H1 (cell line): ENCODE measurements around the gene TNFAIP1. TPM values are rescaled to one million over a fixed set of nuclear protein-coding genes. Genes with fewer than 3 reads are reported as not detected.

Experiments
- CTCF ChIA-PET: fragments of 300-600 bp; sonication (Branson Sonifier 250); formaldehyde crosslinking; loops from one replicate; lab custom pipeline; 2021; ENCODE audit not compliant: partially characterized antibody; lab: Charles Lee
- POLR2A ChIA-PET: fragments of 300-600 bp; sonication (Branson Sonifier 250); formaldehyde crosslinking; loops from one replicate; lab custom pipeline; 2021; ENCODE audit warnings: inconsistent platforms; ENCODE audit not compliant: partially characterized antibody; lab: Charles Lee
- DNase-seq, 2 experiments: peaks; one replicate each; pipeline versions ENCODE4 v3.0.0 to v3.0.0-alpha.2; 2010 to 2022; ENCODE audit warnings: low spot score in 2 of 2, low read depth in 1 of 2, mixed read lengths in 1 of 2
- FAIRE-seq: peaks from 2 replicates; lab custom pipeline; 2011; peaks lifted over from hg19 to GRCh38; lab: Jason Lieb, UNC
- H2AFZ ChIP-seq: 2 replicates; pipeline ENCODE4 v1.8.1; 2012; ENCODE audit warnings: low read length, inconsistent platforms
- H2AK5ac ChIP-seq: 2 replicates; pipeline ENCODE4 v1.6.1; 2013; ENCODE audit warnings: low read depth, low read length
- H2BK120ac ChIP-seq: replicated peaks from 2 replicates; pipeline ENCODE3; 2013; ENCODE audit warnings: low read depth, low read length, inconsistent platforms
- H2BK12ac ChIP-seq: 2 replicates; pipeline ENCODE4 v1.6.1; 2013; ENCODE audit warnings: low read depth, low read length
- H2BK15ac ChIP-seq: 2 replicates; pipeline ENCODE4 v1.6.1; 2013; ENCODE audit warnings: low read length
- H2BK20ac ChIP-seq: 2 replicates; pipeline ENCODE4 v1.6.1; 2013; ENCODE audit warnings: low read length
- H2BK5ac ChIP-seq: 2 replicates; pipeline ENCODE4 v1.6.1; 2013; ENCODE audit warnings: low read depth, low read length
- H3K14ac ChIP-seq: 2 replicates; pipeline ENCODE4 v1.6.1; 2013; ENCODE audit warnings: inconsistent platforms; ENCODE audit not compliant: insufficient read length
- H3K18ac ChIP-seq: 2 replicates; pipeline ENCODE4 v1.6.1; 2013; ENCODE audit warnings: low read length; ENCODE audit errors: extremely low read depth
- H3K23ac ChIP-seq: 2 replicates; pipeline ENCODE4 v1.6.1; 2013; ENCODE audit warnings: inconsistent platforms; ENCODE audit not compliant: insufficient read length
- H3K23me2 ChIP-seq: 2 replicates; pipeline ENCODE4 v1.6.1; 2013; ENCODE audit warnings: low read depth, low read length
- H3K27ac ChIP-seq: 2 replicates; pipeline ENCODE4 v1.6.1; 2011; ENCODE audit warnings: low read depth, low read length, inconsistent platforms
- H3K27me3 ChIP-seq, 4 experiments: replicated peaks in 1 of 4; 1 replicate in 1 of 4; 2 replicates in 3 of 4; pipeline versions ENCODE4 v1.6.1 to v1.8.1; 2011 to 2013; ENCODE audit warnings: low read length in 3 of 4, mild to moderate bottlenecking in 3 of 4, inconsistent platforms in 2 of 4, mixed read lengths in 2 of 4, moderate library complexity in 1 of 4; ENCODE audit not compliant: control insufficient read depth in 3 of 4, insufficient read depth in 3 of 4; ENCODE audit errors: extremely low read depth in 1 of 4
- H3K36me3 ChIP-seq, 4 experiments: 2 replicates each; pipeline versions ENCODE4 v1.6.1 to v1.8.1; 2011 to 2013; ENCODE audit warnings: mild to moderate bottlenecking in 4 of 4, low read length in 3 of 4, moderate library complexity in 2 of 4, control low read depth in 1 of 4, inconsistent platforms in 1 of 4; ENCODE audit not compliant: insufficient read depth in 4 of 4, control insufficient read depth in 2 of 4
- H3K4ac ChIP-seq: replicated peaks from 2 replicates; pipeline ENCODE3; 2013; ENCODE audit warnings: low read length, low read depth, mixed read lengths, inconsistent platforms; ENCODE audit not compliant: insufficient read length
- H3K4me1 ChIP-seq, 4 experiments: replicated peaks in 1 of 4; 1 replicate in 1 of 4; 2 replicates in 3 of 4; pipeline versions ENCODE4 v1.6.1 to v1.8.1; 2011 to 2013; ENCODE audit warnings: low read length in 3 of 4, inconsistent platforms in 2 of 4, mixed read lengths in 1 of 4; ENCODE audit not compliant: insufficient read depth in 4 of 4, control insufficient read depth in 3 of 4
- H3K4me2 ChIP-seq, 2 experiments: 2 replicates each; pipeline versions ENCODE4 v1.6.1 to v1.8.1; 2011 to 2013; ENCODE audit warnings: low read depth in 2 of 2, low read length in 2 of 2, control low read depth in 1 of 2, inconsistent platforms in 1 of 2, mild to moderate bottlenecking in 1 of 2; ENCODE audit not compliant: insufficient read depth in 1 of 2
- H3K4me3 ChIP-seq, 4 experiments: fragments of 200-600, 300-600 bp in 1 of 4; sonication (generic), shearing (Covaris generic), sonication (Bioruptor Twin) in 1 of 4; 2 replicates each; pipeline versions ENCODE4 v1.5.1 to v1.8.1; 2011 to 2016; ENCODE audit warnings: low read length in 4 of 4, low read depth in 3 of 4, control low read depth in 2 of 4, inconsistent platforms in 2 of 4, mild to moderate bottlenecking in 2 of 4, mixed read lengths in 1 of 4, moderate library complexity in 1 of 4; ENCODE audit not compliant: insufficient read depth in 2 of 4; ENCODE audit errors: extremely low read depth in 1 of 4
- H3K56ac ChIP-seq: replicated peaks from 2 replicates; pipeline ENCODE3; 2013; ENCODE audit warnings: low read depth, mild to moderate bottlenecking, mixed read lengths, low read length, inconsistent platforms; ENCODE audit not compliant: insufficient read length
- H3K79me1 ChIP-seq: 2 replicates; pipeline ENCODE4 v1.6.1; 2013; ENCODE audit warnings: low read depth, low read length, control low read depth
- H3K79me2 ChIP-seq, 2 experiments: 2 replicates each; pipeline versions ENCODE4 v1.6.1 to v1.8.1; 2012 to 2013; ENCODE audit warnings: low read length in 2 of 2, mild to moderate bottlenecking in 2 of 2, inconsistent platforms in 1 of 2; ENCODE audit not compliant: insufficient read depth in 2 of 2, control insufficient read depth in 1 of 2
- H3K9ac ChIP-seq, 4 experiments: replicated peaks in 1 of 4; 1 replicate in 1 of 4; 2 replicates in 3 of 4; pipeline versions ENCODE4 v1.6.1 to v1.8.1; 2011 to 2013; ENCODE audit warnings: low read depth in 3 of 4, low read length in 3 of 4, control low read depth in 2 of 4, mild to moderate bottlenecking in 2 of 4, moderate library complexity in 2 of 4, inconsistent platforms in 1 of 4; ENCODE audit errors: extremely low read depth in 1 of 4
- H3K9me3 ChIP-seq, 2 experiments: 2 replicates each; pipeline versions ENCODE4 v1.6.1 to v1.8.1; 2012 to 2013; ENCODE audit warnings: mild to moderate bottlenecking in 2 of 2, moderate library complexity in 2 of 2, control low read depth in 1 of 2, inconsistent platforms in 1 of 2, low read depth in 1 of 2, low read length in 1 of 2, mixed read lengths in 1 of 2; ENCODE audit not compliant: insufficient read depth in 2 of 2
- H4K20me1 ChIP-seq, 2 experiments: replicated peaks in 1 of 2; 2 replicates each; pipeline versions ENCODE3 to v1.8.1; 2011 to 2013; ENCODE audit warnings: inconsistent platforms in 2 of 2, low read length in 2 of 2, mild to moderate bottlenecking in 1 of 2; ENCODE audit not compliant: insufficient read depth in 2 of 2, control insufficient read depth in 1 of 2
- H4K5ac ChIP-seq: 2 replicates; pipeline ENCODE4 v1.6.1; 2013; ENCODE audit warnings: low read length, low read depth, mixed read lengths, inconsistent platforms; ENCODE audit not compliant: insufficient read length
- H4K8ac ChIP-seq: 2 replicates; pipeline ENCODE4 v1.8.0; 2013; ENCODE audit warnings: mild to moderate bottlenecking, moderate library complexity, low read length, inconsistent platforms; ENCODE audit not compliant: insufficient read depth; ENCODE audit errors: extremely low read depth
- H4K91ac ChIP-seq: replicated peaks from 2 replicates; pipeline ENCODE3; 2013; ENCODE audit warnings: low read length, mixed read lengths, inconsistent platforms; ENCODE audit not compliant: insufficient read length
- CBX8 ChIP-seq: fragments of 300-800, 300-1000 bp; sonication (generic); IDR thresholded peaks from 2 replicates; pipeline ENCODE4 v1.7.1; 2016; ENCODE audit warnings: low read depth, low read length, borderline replicate concordance
- CTBP2 ChIP-seq: IDR thresholded peaks from 2 replicates; pipeline ENCODE4 v1.7.0; 2011; ENCODE audit warnings: borderline replicate concordance, mild to moderate bottlenecking, moderate library complexity, mixed read lengths, low read length; ENCODE audit not compliant: insufficient read depth, insufficient read length
- SP1 ChIP-seq: IDR thresholded peaks from 2 replicates; pipeline ENCODE4 v1.6.1; 2011; ENCODE audit warnings: low read depth, low read length
- SUZ12 ChIP-seq: fragments of 200-600 bp; sonication (generic); IDR thresholded peaks from 2 replicates; pipeline ENCODE4 v1.6.1; 2012; ENCODE audit warnings: mild to moderate bottlenecking, inconsistent platforms, low read length, moderate library complexity, mixed read lengths
- YY1 ChIP-seq: IDR thresholded peaks from 2 replicates; pipeline ENCODE4 v1.6.1; 2011; ENCODE audit warnings: low read depth, mild to moderate bottlenecking, low read length
- WGBS, 2 experiments: shearing (Covaris generic) in 1 of 2; methylation state at CpG; one replicate each; pipeline versions ENCODE4 v1.1.6 to v1.1.7; 2013 to 2015; ENCODE audit warnings: low lambda C conversion rate in 2 of 2, mixed read lengths in 2 of 2, inconsistent platforms in 1 of 2, low coverage in 1 of 2, missing lambda C conversion rate in 1 of 2; ENCODE audit not compliant: insufficient replicate concordance in 2 of 2, insufficient coverage in 1 of 2, insufficient read length in 1 of 2; ENCODE audit errors: extremely low coverage in 1 of 2, missing lambda C conversion rate in 1 of 2; 5-methylcytosine and 5-hydroxymethylcytosine counted together
- polyA plus RNA-seq, 7 experiments: library from polyadenylated mRNA; depleted of rRNA in 3 of 7; stranded (reverse) in 5 of 7; unstranded in 2 of 7; fragments of >200 nt in 5 of 7; fragments of 200-250 nt in 2 of 7; gene quantifications; 1 replicate in 5 of 7; 2 replicates in 1 of 7; 4 replicates in 1 of 7; pipeline versions ENCODE4 v1.2.1 to v1.2.3, GENCODE V29; 2011 to 2013; ENCODE audit warnings: missing spikeins in 2 of 7, mixed read lengths in 2 of 7
- total RNA-seq: library from RNA; stranded (reverse); fragmentation: NEBNext Ultra II Directional; extraction: Animal tissue kit (Norgen Biotek cat#: 25700); gene quantifications from 2 replicates; pipeline ENCODE4 v1.2.1, GENCODE V29; 2021

Gene TNFAIP1
- total and polyA plus RNA-seq, 2 of the 8 experiments (the other 6 are each of a cell fraction or from before 2014, with no cell fraction given) = 16.9 to 19.5 TPM

DNA sequence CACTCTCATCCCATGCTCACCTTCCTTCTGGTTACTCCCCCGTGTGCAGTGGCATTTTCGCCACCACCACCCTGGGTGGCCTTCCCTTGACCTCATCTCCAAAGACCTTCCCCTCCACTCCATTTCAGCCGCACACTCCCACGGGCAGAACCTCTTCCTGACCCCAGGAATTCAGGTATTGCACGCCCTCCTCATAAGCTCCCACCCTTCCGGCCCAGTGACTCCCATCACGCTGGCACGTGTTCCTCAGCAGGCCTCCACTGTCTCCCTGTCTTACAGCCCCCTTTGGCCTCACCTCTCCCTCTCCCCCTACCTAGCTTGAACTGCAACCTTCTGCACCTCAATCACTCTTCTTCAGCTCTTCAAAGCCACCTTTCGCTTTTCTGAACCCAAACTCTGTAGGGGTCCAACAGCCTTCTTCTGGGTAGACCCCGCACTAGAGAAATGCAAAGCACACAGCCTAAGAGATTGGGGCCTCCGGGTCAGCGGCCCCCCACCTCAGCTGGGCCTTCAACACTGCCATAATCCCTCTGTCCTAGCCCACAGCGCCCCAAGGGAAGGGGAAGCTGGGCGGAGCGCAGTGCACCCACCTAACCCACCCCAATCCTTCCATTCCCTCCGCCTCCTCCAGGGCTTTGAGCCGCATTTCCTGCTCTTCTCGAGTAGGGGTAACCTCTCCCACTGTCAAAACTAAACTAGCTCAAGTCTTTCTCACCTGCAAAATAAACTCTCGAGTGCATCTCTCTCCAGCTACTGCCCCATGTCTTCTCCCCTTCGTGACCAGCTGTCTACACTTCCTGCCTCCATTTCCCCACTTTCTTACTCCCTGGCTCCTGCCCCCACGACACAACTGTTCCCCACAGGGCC is 18.2 kb upstream of the TNFAIP1 start:
- peak overlapping the region; percentile 63 to 90 (median 70); a peak in 4 of 8 replicates for H3K4me3 ChIP-seq
- peaks cover 0 to 3% (median 0%) of the 10 kb centered on the region in 4 experiments; a peak in 1 of 7 replicates for H3K27me3 ChIP-seq
- H4K8ac ChIP-seq = no peak overlapping the region; the same call in 1 of the 2 replicates
- H3K9ac ChIP-seq = no peak overlapping the region
- TF ChIP-seq SP1 = no peak
- no peak for TF ChIP-seq SUZ12
- no peak for TF ChIP-seq CTBP2
- no peak for TF ChIP-seq YY1
- TF ChIP-seq CBX8 = no peak
- H3K23ac ChIP-seq = no peak overlapping the region
- CTCF ChIA-PET = interaction anchor here (0.5 to 2.3 kb wide), 10 partner anchors 9 to 233 kb away, joined by 3 to 12 read pairs (median 3); no protein-coding TSS in a partner anchor
- H3K18ac ChIP-seq = peak overlapping the region; percentile 71; the same call in 1 of the 2 replicates
- no peak overlapping the region for H3K27ac ChIP-seq
- H2AFZ ChIP-seq = no peak overlapping the region
- no peak overlapping the region for H3K56ac ChIP-seq
- H3K79me1 ChIP-seq = no peaks in the 10 kb centered on the region
- H2BK12ac ChIP-seq = peak overlapping the region; percentile 80; the same call in 1 of the 2 replicates
- peaks cover 11% of the 10 kb centered on the region for H3K23me2 ChIP-seq
- no peak overlapping the region for H4K5ac ChIP-seq
- no peaks in the 10 kb centered on the region for H3K9me3 ChIP-seq
- H3K4me1 ChIP-seq = peaks cover 4 to 26% (median 13%) of the 10 kb centered on the region in 4 experiments
- peak overlapping the region; percentile 97; the same call in 1 of the 2 replicates for H2BK15ac ChIP-seq
- H3K4ac ChIP-seq = peak overlapping the region; percentile 57
- peaks cover 27 to 33% of the 10 kb centered on the region in 2 experiments for H3K79me2 ChIP-seq
- H4K20me1 ChIP-seq = peaks cover 0 to 6% of the 10 kb centered on the region in 2 experiments
- no peak overlapping the region for H3K14ac ChIP-seq
- H3K36me3 ChIP-seq = peaks cover 0 to 4% (median 0%) of the 10 kb centered on the region in 4 experiments; a peak in 3 of 8 replicates
- H4K91ac ChIP-seq = peak overlapping the region; percentile 50
- peak overlapping the region; percentile 69; the same call in 1 of the 2 replicates for H2BK5ac ChIP-seq
- no peak overlapping the region for H2BK120ac ChIP-seq
- peak overlapping the region; percentile 81 to 99 for H3K4me2 ChIP-seq
- 71% methylated on average over 18 of the region's 21 CpGs; no CpG with 5 or more reads in 1 of the 2 experiments for WGBS, 2 experiments
- H2BK20ac ChIP-seq = peak overlapping the region; percentile 55; the same call in 1 of the 2 replicates
- no peak for DNase-seq
- no peak for FAIRE-seq
- H2AK5ac ChIP-seq = 0 out of 2 replicates have a peak overlapping the region, but pooled peaks have one; percentile 79
- POLR2A ChIA-PET = interaction anchor here (0.5 to 4.1 kb wide), 14 partner anchors 11 to 407 kb away, joined by 3 to 30 read pairs (median 3); partner anchors contain the start of genes IFT20, POLDIP2 and TNFAIP1
